Activated T-helper 17 cell treated with anti-CD3 and anti-CD28 coated beads, Interleukin-2, amount 50 U/mL, for 72 hours (primary cell): Measurements from ENCODE around the gene ZNF786. TPM values are rescaled to one million over a fixed set of nuclear protein-coding genes. Genes with fewer than 3 reads are reported as not detected.

ENCODE experiments used
- ATAC-seq: fragments of 150-1000 bp; cut with Tn5 transposase; replicated peaks from 2 replicates; pipeline ENCODE4 v1.10.0; 2021; ENCODE audit warnings: mild to moderate bottlenecking, moderate library complexity
- H3K27ac Mint-ChIP-seq: one replicate; pipeline ENCODE4 v1.8.0; 2022; ENCODE audit warnings: mixed read lengths
- H3K27me3 Mint-ChIP-seq: one replicate; pipeline ENCODE4 v1.8.0; 2022; ENCODE audit warnings: mixed read lengths
- H3K36me3 Mint-ChIP-seq: one replicate; pipeline ENCODE4 v1.8.0; 2022; ENCODE audit warnings: low read depth, mild to moderate bottlenecking, mixed read lengths
- H3K4me1 Mint-ChIP-seq: one replicate; pipeline ENCODE4 v1.8.0; 2022; ENCODE audit warnings: mixed read lengths
- H3K4me3 Mint-ChIP-seq: one replicate; pipeline ENCODE4 v1.8.0; 2022; ENCODE audit warnings: mild to moderate bottlenecking, mixed read lengths
- H3K9me3 Mint-ChIP-seq: one replicate; pipeline ENCODE4 v1.8.0; 2022; ENCODE audit warnings: mixed read lengths
- total RNA-seq, 2 donors: library from RNA; stranded (reverse); gene quantifications; one replicate each; pipeline ENCODE4 v1.2.3, GENCODE V29; 2022

ZNF786 gene
- total RNA-seq, result 1 to 10 TPM; 4.9 to 5.7 TPM

DNA sequence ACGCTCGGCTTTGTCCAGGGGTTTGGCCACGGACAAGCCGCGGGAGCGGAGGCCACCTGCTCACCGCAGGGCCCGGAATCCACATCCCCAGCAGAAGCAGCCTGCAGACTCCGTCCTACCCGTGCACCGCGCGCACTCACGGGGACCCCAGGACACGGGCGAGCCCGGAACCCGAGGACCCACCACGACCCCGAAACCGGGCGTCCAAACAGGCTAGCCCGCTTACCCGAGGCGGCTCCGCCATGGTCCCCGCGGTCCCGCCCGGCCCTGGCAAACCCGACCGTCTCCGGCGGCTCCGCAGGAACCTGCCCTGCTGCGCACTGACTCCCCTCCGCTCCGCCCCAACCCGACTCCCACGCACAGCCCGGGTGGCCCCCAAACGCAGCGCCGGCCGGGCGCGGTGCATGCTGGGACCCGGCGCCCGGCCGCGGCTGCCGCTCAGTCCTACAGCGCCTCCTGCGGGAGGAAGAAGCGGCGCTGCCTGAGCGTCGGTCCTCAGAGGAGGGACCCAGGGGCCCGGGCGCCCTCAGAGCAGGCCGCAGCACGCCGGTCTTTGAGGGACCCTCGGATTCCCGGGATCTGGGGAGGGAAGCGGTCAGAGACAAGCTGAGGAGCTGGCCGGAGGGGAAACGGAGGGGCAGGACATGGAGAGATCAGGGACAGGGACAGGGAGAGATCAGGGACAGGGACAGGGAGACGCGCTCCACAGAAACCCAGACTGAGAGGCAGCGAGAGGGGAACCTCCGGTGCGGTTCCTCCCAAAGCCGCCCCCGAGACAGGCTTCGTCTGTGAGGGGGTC is at the start of gene ZNF786:
ZNF786 (minus strand) TSS at position 322 of the 799 bp plus-strand sequence; CDS start at position 244, 78 bp downstream.
- H3K4me3 Mint-ChIP-seq, result peak within 1 kb of the TSS; percentile 82
- no peaks in the 10 kb centered on the region for H3K27me3 Mint-ChIP-seq
- H3K4me1 Mint-ChIP-seq, result peaks cover 9% of the 10 kb centered on the region
- ATAC-seq, result peak; percentile 89
- H3K27ac Mint-ChIP-seq, result peak within 1 kb of the TSS; percentile 97
- H3K36me3 Mint-ChIP-seq, result peaks cover 5% of the 10 kb centered on the region
- no peaks in the 10 kb centered on the region for H3K9me3 Mint-ChIP-seq

GRCh38 chr7:149136118-149136517 is 45.6 kb upstream of the ZNF786 start:
- Mint-ChIP-seq H3K27me3 (no peaks in the 10 kb centered on the region), H3K4me3 (no peak overlapping the region), H3K36me3 (peaks cover 20% of the 10 kb centered on the region), H3K4me1 (no peaks in the 10 kb centered on the region), H3K9me3 (no peaks in the 10 kb centered on the region), H3K27ac (no peak overlapping the region)
- no peak for ATAC-seq

- no peaks in the 10 kb centered on the region for H3K27me3 Mint-ChIP-seq
- peaks cover 2% of the 10 kb centered on the region for H3K4me1 Mint-ChIP-seq
- H3K36me3 Mint-ChIP-seq, result peaks cover 40% of the 10 kb centered on the region
- H3K4me3 Mint-ChIP-seq, result no peak overlapping the region
- no peak for ATAC-seq
- H3K27ac Mint-ChIP-seq, result no peak overlapping the region
- no peaks in the 10 kb centered on the region for H3K9me3 Mint-ChIP-seq
Measured at GRCh38 chr7:149133028-149133710, 42.7 kb upstream of the ZNF786 start.

DNA sequence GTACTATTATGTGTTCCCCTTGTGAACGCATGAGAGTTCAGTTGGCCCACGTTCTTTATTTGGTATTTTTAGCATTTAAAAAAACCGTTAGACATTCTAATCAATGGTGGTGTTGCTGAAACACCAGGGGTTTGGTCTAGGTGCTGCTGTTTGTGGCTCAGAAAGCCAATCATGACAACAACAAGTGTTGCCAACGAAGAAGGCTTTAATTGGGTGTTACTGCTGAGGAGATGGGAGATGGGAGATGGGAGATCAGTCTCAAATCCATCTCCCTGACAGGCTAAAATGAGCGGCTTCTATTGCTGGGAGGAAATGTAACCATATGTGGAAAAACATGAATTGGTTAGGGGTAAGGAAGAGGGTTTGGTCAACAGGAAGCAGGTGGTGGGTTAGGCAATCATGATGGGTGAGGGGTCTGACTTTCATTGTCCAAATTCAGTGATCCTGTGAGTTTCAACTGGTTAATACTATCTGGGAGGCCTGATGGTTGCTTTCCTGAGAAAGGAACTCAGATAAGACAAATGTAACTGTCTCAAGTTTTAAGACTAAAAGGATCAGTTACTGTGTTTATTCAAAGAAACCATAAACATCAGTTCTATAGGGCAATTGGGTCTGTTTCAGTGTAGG is 40.2 kb upstream of the ZNF786 start:
- H3K27me3 Mint-ChIP-seq, result no peaks in the 10 kb centered on the region
- ATAC-seq, result no peak
- H3K4me1 Mint-ChIP-seq, result peaks cover 7% of the 10 kb centered on the region
- H3K9me3 Mint-ChIP-seq, result no peaks in the 10 kb centered on the region
- H3K4me3 Mint-ChIP-seq, result no peak overlapping the region
- H3K27ac Mint-ChIP-seq, result no peak overlapping the region
- peaks cover 65% of the 10 kb centered on the region for H3K36me3 Mint-ChIP-seq

DNA sequence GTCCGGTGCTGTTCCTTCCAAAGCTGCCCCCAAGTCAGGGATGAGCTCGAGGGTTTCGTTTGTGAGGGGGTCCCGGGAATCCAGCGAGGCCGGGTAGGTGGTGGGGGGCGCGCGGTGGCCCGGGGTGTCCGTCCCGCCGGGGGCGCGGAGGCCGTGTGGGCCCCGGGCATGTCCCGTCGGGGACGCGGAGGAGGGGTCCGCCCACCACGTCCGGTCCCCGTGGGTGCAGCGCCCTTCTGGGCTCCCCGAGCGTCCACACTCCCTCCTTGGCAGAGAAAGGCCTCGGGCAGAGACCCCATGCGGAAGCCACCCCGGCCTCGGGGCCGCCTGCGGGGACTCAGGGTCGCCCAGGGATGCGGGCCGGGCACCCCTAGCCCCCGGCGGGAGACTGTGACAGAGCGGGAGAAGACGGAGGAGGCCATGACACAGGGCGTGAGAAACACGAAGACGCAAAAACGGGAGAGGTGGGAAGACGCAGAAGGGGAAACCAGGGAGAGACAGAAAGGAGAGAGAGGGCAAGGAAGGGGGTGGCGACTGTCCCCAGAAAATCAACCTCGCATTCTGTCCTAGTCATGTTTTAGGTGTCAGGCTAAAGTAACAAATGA is 36.2 kb upstream of the ZNF786 start:
- H3K9me3 Mint-ChIP-seq, result no peaks in the 10 kb centered on the region
- H3K27ac Mint-ChIP-seq, result peak overlapping the region; percentile 97
- ATAC-seq, result peak; percentile 53
- no peaks in the 10 kb centered on the region for H3K27me3 Mint-ChIP-seq
- peaks cover 16% of the 10 kb centered on the region for H3K4me1 Mint-ChIP-seq
- H3K36me3 Mint-ChIP-seq, result peaks cover 56% of the 10 kb centered on the region
- peak overlapping the region; percentile 98 for H3K4me3 Mint-ChIP-seq

- ATAC-seq, result peak; percentile 85
- Mint-ChIP-seq H3K4me1 (peaks cover 16% of the 10 kb centered on the region), H3K27ac (peak within 1 kb of the TSS; percentile 97), H3K4me3 (peak within 1 kb of the TSS; percentile 98), H3K27me3 (no peaks in the 10 kb centered on the region), H3K36me3 (peaks cover 49% of the 10 kb centered on the region), H3K9me3 (no peaks in the 10 kb centered on the region)
Measured at GRCh38 chr7:149125863-149126661, 35.5 kb upstream of the ZNF786 start, which contains the start of gene ZNF425. TSS of gene ZNF425 (minus strand) at chr7:149126324. CDS start at chr7:149126213, 111 bp downstream.

DNA sequence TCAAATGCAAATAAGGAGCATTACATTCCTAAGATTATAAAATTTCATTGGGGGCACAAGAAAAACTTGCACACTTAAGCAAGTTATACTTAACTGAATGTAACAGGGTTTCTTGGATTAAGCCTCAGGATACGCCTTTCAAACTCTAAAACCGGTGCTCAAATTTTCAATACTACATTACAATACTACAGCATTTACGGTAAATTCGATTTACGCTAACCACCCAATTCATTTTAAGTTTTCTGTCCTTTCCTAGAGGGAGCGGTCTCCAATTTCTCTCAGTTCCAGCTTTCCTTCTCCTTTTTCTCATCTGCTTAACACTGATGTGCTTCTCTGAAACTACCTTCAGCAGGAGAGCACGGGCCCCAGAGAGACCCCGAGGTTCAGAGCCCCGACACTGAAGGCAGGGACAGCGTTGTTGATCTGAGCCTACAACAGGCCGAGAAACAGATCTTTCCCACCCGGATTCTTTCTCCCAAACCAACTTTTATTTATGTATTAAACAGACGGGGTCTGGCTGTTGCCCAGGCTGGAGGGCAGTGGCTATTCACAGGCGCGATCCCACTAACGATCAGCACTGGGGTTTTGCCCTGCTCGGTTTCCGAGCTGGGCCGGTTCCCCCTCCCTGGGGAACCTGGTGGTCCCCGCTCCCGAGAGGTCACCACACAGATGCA is 34.8 kb upstream of the ZNF786 start:
- Mint-ChIP-seq H3K4me3 (peak overlapping the region; percentile 98), H3K36me3 (peaks cover 42% of the 10 kb centered on the region), H3K27me3 (no peaks in the 10 kb centered on the region), H3K4me1 (peaks cover 16% of the 10 kb centered on the region), H3K27ac (peak overlapping the region; percentile 97), H3K9me3 (no peaks in the 10 kb centered on the region)
- no peak for ATAC-seq

DNA sequence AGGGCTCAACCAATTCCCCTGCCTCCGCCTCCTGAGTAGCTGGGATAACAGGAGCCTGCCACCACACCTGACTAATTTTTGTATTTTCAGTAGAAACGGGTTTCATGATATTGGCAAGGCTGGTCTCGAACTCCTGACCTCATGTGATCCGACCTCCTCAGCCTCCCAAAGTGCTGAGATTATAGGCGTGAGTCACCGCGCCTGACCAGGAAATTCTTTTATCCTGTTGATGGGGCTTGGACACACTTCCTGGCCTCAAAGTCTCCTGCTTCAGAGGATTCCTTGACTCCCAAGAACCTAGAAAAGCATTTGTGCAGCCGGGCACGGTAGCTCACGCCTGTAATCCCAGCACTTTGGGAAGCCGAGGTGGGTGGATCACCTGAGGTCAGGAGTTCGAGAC is 19.5 kb upstream of the ZNF786 start:
- ATAC-seq, result no peak
- no peaks in the 10 kb centered on the region for H3K9me3 Mint-ChIP-seq
- H3K36me3 Mint-ChIP-seq, result no peaks in the 10 kb centered on the region
- H3K27ac Mint-ChIP-seq, result no peak overlapping the region
- no peak overlapping the region for H3K4me3 Mint-ChIP-seq
- H3K4me1 Mint-ChIP-seq, result no peaks in the 10 kb centered on the region
- no peaks in the 10 kb centered on the region for H3K27me3 Mint-ChIP-seq

DNA sequence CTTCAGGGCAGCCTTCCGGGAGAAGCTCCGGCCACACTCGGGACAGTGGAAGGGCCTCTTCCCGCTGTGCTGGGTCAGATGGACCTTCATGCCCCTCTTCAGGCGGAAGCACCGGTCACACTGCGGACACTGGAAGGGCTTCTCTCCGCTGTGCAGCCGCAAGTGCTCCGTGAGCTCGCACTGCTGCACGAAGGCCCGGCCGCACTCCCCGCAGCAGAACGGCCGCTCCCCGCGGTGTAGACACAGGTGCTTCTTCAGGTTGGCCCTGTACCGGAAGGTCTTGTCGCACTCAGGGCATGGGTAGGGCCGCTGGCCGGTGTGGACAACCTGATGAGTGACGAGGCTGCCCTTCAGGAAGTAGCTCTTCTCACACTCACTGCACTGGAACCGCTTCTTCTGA is 14.2 kb upstream of the ZNF786 start:
- no peaks in the 10 kb centered on the region for H3K4me1 Mint-ChIP-seq
- H3K9me3 Mint-ChIP-seq, result no peaks in the 10 kb centered on the region
- H3K27me3 Mint-ChIP-seq, result no peaks in the 10 kb centered on the region
- no peak overlapping the region for H3K27ac Mint-ChIP-seq
- H3K4me3 Mint-ChIP-seq, result no peak overlapping the region
- no peaks in the 10 kb centered on the region for H3K36me3 Mint-ChIP-seq
- no peak for ATAC-seq

- Mint-ChIP-seq H3K4me3 (no peak overlapping the region), H3K27me3 (no peaks in the 10 kb centered on the region), H3K27ac (no peak overlapping the region), H3K9me3 (no peaks in the 10 kb centered on the region), H3K36me3 (no peaks in the 10 kb centered on the region), H3K4me1 (no peaks in the 10 kb centered on the region)
- ATAC-seq, result no peak
Measured at GRCh38 chr7:149104214-149104613, 13.7 kb upstream of the ZNF786 start.

- H3K4me3 Mint-ChIP-seq, result no peak overlapping the region
- H3K27ac Mint-ChIP-seq, result no peak overlapping the region
- H3K4me1 Mint-ChIP-seq, result no peaks in the 10 kb centered on the region
- H3K27me3 Mint-ChIP-seq, result no peaks in the 10 kb centered on the region
- H3K36me3 Mint-ChIP-seq, result no peaks in the 10 kb centered on the region
- ATAC-seq, result no peak
- no peaks in the 10 kb centered on the region for H3K9me3 Mint-ChIP-seq
Measured at GRCh38 chr7:149103424-149103823, 12.9 kb upstream of the ZNF786 start.

GRCh38 chr7:149102666-149103065 is 12.1 kb upstream of the ZNF786 start:
- Mint-ChIP-seq H3K4me3 (no peak overlapping the region), H3K4me1 (no peaks in the 10 kb centered on the region), H3K36me3 (no peaks in the 10 kb centered on the region), H3K9me3 (no peaks in the 10 kb centered on the region), H3K27ac (no peak overlapping the region), H3K27me3 (no peaks in the 10 kb centered on the region)
- ATAC-seq, result no peak

- H3K4me1 Mint-ChIP-seq, result no peaks in the 10 kb centered on the region
- ATAC-seq, result no peak
- H3K27ac Mint-ChIP-seq, result no peak overlapping the region
- no peaks in the 10 kb centered on the region for H3K27me3 Mint-ChIP-seq
- H3K4me3 Mint-ChIP-seq, result no peak overlapping the region
- no peaks in the 10 kb centered on the region for H3K9me3 Mint-ChIP-seq
- no peaks in the 10 kb centered on the region for H3K36me3 Mint-ChIP-seq
Measured at GRCh38 chr7:149100821-149101220, 10.3 kb upstream of the ZNF786 start.
